HG02642 (cell line): ENCODE data around the gene RAB27A.
"Not testable (repeated sequence)": the region's sequence is repeated elsewhere in the genome, so short reads cannot be mapped to it uniquely, and the experiment has no call there.

Experiments used
- ATAC-seq: cut with Tn5 transposase; IDR thresholded peaks from one replicate; pipeline ENCODE4 v1.9.1; 2021; ENCODE audit warnings: mild to moderate bottlenecking; ENCODE audit not compliant: unreplicated experiment, poor library complexity

The RAB27A gene

DNA sequence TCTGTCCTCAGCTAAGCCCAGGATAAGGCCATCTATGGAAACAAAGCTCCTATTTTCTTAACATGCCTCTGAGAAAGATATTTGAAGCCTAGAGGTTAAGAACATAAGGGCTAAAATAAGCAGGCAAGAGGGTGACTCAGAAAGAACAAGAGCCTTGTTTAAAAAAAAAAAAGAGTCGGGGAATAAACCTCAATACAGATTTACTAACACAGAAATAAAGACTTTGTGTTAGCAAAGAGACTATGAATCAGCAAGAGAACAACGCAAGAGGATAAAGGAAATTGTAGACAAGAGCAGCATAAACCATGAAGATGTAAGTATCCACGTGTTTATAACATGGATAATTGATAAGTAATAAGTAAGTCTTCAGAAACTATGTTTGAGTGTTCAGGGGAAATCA is 36.0 kb downstream of the RAB27A start:
- ATAC-seq: no peak

DNA sequence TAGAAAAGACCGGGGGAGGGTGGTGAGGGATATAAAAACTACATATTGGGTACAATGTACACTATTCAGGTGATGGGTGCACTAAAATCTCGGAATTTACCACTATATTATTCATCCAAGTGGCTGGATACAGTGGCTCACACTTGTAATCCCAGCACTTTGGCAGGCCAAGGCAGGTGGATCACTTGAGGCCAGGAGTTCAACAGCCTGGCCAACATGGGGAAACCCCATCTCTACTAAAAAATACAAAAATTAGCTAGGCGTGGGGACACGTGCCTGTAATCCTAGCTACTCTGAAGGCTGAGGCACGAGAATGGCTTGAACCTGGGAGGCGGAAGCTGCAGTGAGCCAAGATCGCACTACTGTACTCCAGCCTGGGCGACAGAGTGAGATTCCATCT is 37.4 kb downstream of the RAB27A start:
- not testable (repeated sequence) for ATAC-seq

- no peak for ATAC-seq
These were observed 38.7 kb downstream of the RAB27A start for GRCh38 chr15:55250941-55251340.

DNA sequence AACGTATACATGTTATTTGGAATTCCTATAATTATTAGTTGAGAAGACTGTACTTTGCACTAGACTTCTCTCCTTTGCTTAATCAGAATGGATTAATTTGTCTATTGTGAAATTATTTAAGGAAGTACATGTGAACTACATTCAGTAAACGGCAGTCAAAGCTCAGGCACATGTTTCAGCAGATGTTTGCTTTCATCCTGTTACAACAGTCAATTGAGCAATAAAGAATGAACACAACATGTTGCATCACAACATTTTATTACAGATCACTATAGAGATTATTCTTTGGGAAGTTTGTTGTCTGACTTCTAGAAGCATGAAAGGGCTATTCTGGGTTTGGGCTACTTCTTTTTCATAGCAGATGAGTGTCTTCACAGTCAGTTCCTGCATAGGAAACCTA is 39.2 kb downstream of the RAB27A start:
- ATAC-seq: no peak

- not testable (repeated sequence) for ATAC-seq
These were observed 39.7 kb downstream of the RAB27A start for GRCh38 chr15:55249885-55250284.

DNA sequence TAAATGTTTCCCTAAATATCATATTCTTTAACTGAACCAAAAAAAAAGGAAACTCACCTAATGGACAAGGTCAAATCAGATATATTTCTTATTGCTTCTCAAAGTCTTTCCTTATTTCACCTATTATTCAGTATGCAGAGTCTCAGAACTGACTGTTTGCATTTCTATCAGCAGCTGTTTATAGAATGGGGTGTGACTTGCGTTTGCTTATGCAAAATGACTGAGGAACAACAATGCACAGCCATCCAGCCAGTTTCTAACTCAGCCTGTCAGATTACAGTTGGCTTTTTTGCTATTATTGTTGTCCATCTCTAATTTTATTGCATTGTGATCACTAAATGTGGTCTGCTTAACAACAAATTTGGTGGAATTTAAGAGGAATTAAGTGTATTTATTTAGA is 40.7 kb downstream of the RAB27A start:
- ATAC-seq: no peak

- ATAC-seq: no peak
These were observed 41.7 kb downstream of the RAB27A start for GRCh38 chr15:55247766-55248427.

GRCh38 chr15:55247311-55247710 is 42.3 kb downstream of the RAB27A start:
- no peak for ATAC-seq

DNA sequence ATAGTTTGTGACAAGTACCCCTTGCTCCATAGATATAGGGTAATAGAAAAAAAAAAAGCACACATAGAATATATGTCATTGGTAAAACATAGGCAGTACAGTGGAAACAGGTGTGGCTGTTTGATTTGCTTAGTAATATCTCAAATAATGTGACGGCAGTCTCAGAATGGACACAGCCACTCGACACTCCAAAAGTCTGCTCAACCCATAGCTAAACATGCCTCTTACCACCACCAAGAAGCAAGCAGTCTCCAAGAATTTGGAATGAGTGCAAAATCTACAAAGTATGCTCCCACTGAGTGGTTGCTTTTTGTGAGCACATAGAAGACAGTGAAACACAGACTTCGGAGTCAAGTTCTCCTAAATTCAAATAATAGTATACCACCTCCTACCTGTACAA is 43.0 kb downstream of the RAB27A start:
- ATAC-seq: no peak

GRCh38 chr15:55245059-55245458 is 44.6 kb downstream of the RAB27A start:
- no peak for ATAC-seq

DNA sequence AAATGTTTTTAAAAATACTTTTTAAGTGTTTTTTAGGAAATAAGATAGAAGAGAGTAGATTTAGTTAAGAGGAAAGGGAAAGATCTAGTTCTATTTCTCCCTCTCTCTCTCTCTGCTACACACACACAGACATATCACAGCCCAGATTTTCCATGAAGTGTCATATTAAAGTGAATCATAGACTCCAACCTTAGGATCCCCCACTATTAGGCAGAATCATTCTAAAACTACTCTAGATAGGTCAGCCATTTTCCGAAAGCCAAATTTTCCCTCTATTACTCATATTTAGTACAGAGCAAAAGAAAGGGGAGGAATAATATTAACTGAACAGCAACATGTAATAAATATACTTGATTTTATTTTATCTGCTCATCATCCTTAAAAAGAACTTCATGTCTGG is 47.7 kb downstream of the RAB27A start:
- ATAC-seq: no peak

DNA sequence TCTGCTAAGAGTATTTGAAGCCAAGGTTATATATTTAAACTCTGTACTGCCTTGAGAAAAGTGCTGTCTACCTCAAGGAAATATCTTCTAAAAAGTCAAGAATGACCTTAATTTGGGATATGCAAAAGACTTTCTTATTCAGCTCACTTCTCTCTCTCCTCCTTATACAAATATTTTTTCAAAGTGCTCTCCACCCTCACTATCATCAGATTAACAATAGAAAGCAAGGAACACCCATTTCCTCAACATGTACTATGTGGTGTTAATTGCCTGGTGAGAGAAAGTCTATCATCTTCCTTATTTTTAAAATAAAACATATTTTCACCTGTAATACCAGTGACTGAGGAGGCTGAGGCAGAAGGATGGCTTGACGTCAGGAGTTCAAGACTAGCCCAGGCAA is 48.4 kb downstream of the RAB27A start:
- no peak for ATAC-seq

DNA sequence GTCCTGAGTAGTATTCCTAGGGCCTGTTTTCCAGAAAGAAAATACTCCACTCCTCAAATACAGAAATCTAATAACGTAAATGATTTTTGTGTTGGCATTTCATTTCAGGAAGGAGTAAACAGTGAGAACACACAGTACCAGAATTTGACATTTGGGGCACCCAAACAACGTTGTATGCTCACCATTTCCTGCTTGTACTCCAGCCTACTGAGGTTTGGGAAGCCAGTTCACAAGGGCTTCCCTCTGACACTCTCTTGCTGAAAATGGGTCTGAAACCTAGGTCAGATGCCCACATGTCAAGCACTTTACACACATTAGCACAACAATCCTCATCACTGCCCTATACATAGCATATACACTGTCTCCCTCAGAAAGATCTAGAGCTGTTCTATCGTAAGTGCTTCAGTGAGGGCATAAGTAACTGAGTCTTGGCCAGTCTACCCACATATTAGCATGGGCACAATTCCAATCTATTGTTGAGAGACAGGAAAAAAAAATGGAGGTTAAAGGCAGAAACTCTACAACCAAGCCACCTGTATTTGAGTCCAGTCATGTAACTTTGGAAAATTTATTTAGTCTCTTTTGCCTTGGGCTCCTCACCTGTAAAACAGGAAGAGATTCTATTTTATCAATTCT is 49.4 kb downstream of the RAB27A start:
- ATAC-seq: no peak

GRCh38 chr15:55239440-55240124 is 50.0 kb downstream of the RAB27A start:
- no peak for ATAC-seq

DNA sequence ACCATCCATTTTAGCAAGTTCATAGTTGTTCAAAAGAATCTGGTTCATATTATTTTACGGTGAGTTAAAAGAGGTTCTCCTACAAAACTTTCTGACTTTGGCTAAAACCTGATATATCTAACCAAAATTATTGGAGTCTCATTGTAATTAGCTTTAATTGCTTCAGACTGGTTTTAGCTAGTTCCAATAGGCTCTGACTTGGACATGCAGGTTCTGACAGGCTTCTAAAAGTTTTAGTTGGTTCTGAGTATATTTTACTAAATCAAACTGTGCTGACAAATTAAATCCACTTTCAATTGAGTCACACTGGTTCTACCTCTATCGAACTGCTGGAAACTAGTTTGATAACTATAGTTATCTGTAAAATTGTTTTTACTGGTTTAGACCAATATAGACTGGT is 50.7 kb downstream of the RAB27A start:
- ATAC-seq: no peak

GRCh38 chr15:55237219-55238130 is 52.1 kb downstream of the RAB27A start:
- ATAC-seq: no peak

DNA sequence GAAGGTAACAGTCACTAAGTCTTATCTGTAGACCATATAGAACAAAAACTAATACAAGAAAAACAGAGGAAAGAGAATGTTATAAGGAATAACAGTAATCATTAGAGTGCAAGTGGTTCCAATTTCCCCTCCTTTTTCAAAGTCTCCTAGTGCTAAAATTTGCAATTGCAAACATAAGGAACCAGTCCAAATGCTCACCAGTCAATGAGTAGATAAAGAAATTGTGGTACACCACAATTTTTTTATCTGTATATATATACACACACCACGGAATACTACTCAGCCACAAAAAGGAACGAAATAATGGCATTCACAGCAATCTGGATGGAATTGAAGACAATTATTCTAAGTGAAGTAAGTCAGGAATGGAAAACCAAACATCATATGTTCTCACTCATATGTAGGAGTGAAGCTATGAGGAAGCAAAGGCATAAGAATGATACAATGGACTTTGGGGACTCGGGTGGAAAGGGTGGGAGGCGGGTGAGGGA is 54.0 kb downstream of the RAB27A start:
- ATAC-seq: no peak

- ATAC-seq: no peak
These were observed 54.9 kb downstream of the RAB27A start for GRCh38 chr15:55234800-55235104.

GRCh38 chr15:55234104-55234799 is 55.4 kb downstream of the RAB27A start:
- ATAC-seq: no peak

DNA sequence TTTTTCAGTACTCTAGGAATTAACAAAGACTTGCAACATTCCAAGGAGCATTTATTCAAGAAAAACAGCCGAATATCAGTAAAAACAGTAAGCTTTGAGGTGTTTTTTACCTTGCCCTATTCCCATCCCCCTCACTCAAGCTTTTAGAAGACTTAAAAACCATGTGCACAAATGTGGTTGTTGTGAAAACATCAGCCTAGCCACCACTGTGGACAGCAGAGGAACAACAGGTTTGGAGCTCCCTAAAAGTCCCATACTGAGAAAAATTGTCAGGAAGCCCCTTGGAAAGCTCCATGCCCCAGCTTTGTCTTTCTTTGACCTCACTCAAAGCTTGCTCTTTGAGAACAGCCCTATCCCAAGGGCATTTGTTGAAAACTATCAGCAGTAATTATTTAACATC is 58.2 kb downstream of the RAB27A start:
- ATAC-seq: no peak
